HepG2 (cell line): Measurements from ENCODE around the gene KCNE2.

ENCODE experiments used
- ZNF274 ChIP-seq: sonication (generic); formaldehyde crosslinking; IDR thresholded peaks from 2 replicates; pipeline ENCODE4 v1.5.1; 2020; ENCODE audit warnings: mild to moderate bottlenecking, missing genetic modification reagents
- TF ChIP-seq, protein P1 (sequence below): sonication (generic); formaldehyde crosslinking; IDR thresholded peaks from 2 replicates; pipeline ENCODE4 v1.5.1; 2020; ENCODE audit warnings: mild to moderate bottlenecking, missing genetic modification reagents, moderate library complexity

DNA sequence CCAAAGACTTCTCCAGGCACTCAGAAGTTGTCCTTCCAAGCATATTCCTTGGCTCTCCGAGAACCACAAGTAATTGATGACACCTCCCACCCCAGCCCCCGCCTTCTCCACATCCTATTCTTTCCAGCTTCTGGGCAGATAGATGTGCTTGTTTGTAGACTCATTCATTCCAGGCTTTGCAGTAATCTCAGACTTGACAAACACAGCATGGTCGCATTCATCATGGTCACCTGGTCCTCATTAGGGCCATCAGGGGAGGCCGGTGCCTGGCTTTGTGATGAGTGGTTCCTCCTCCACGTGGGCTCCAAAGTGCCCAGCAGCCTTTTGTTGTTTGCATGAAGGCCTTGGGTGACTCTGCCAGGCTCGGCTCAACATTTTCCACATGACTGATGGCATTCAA is 28.5 kb upstream of the KCNE2 start:
- TF ChIP-seq, protein P1, sequence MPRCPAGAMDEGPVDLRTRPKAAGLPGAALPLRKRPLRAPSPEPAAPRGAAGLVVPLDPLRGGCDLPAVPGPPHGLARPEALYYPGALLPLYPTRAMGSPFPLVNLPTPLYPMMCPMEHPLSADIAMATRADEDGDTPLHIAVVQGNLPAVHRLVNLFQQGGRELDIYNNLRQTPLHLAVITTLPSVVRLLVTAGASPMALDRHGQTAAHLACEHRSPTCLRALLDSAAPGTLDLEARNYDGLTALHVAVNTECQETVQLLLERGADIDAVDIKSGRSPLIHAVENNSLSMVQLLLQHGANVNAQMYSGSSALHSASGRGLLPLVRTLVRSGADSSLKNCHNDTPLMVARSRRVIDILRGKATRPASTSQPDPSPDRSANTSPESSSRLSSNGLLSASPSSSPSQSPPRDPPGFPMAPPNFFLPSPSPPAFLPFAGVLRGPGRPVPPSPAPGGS = no peak
- no peak for TF ChIP-seq ZNF274 (CRISPR knock-in tag)
